ENCODE measurements around the gene C16orf96. TPM values are rescaled to one million over a fixed set of nuclear protein-coding genes. Genes with fewer than 3 reads are reported as not detected.
"Not testable (repeated sequence)": the region's sequence is repeated elsewhere in the genome, so short reads cannot be mapped to it uniquely, and the experiment has no call there.

C16orf96 gene
- total and polyA plus RNA-seq, 9 donors: 0.29 to 0.91 (median 0.53) TPM

DNA sequence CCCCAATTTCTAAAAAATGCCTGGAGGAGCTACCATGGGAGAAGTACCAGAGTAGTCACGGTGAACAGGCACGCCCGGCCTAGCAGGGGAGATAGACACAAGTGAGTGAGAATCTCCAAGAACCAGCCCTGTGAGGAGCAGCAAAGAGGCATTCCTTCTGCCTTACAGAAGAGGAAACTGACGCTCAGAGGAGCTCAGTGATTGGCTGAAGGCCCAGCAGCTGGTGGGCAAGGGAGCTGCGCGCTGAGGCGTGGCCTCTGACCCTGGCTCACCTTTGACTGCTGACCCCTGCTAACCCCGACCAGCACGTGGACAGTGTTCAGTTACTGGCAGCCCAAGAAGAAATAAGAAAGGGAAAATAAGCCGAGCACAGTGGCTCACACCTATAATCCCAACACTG lies 1.8 kb downstream of the C16orf96 start:
- H3K4me3 ChIP-seq (ENCODE audit: low read length): no peak overlapping the region
- H3K36me3 ChIP-seq (ENCODE audit: control insufficient read depth, insufficient read depth, low read length): no peaks in the 10 kb centered on the region
- no peak for DNase-seq
- WGBS (ENCODE audit: insufficient coverage): 58% methylated on average over 9 of the region's 10 CpGs
- no peaks in the 10 kb centered on the region for H3K27me3 ChIP-seq (ENCODE audit: control insufficient read depth, insufficient read depth, low read length)
- no peaks in the 10 kb centered on the region for H3K9me3 ChIP-seq (replicated peaks; ENCODE audit: control insufficient read depth, low read depth, low read length)
- peaks cover 7% of the 10 kb centered on the region for H3K4me1 ChIP-seq (ENCODE audit: control insufficient read depth, insufficient read depth, low read length)
- no peak overlapping the region for H3K27ac ChIP-seq (ENCODE audit: low read length)

DNA sequence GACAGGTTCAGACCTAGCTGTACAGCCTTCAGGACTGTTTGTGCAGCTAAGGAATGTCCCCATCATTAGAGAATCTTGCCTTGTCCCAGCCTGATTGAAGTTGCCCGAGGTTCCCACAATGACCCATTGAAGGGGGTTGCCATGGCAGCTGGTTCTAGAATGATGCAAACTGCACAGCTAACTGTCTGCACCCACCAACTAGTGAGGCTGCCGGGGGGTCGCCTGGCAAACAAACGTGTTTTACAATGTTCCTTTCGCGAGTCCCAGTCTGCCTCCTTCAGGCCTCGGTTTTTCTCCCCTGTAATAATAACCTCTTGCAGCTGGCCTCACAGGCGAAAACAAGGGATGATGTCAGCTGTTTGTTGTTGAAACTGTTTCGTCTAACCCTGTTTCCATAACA lies 5.5 kb downstream of the C16orf96 start:
- Histone ChIP-seq H3K36me3 (ENCODE audit: control insufficient read depth, insufficient read depth, low read length) (no peaks in the 10 kb centered on the region), H3K4me3 (ENCODE audit: low read length) (no peak overlapping the region), H3K9me3 (replicated peaks; ENCODE audit: control insufficient read depth, low read depth, low read length) (no peaks in the 10 kb centered on the region), H3K4me1 (ENCODE audit: control insufficient read depth, insufficient read depth, low read length) (peaks cover 4% of the 10 kb centered on the region), H3K27me3 (ENCODE audit: control insufficient read depth, insufficient read depth, low read length) (no peaks in the 10 kb centered on the region), H3K27ac (ENCODE audit: low read length) (no peak overlapping the region)
- DNase-seq: peak; percentile 50
- WGBS (ENCODE audit: insufficient coverage): 43% methylated on average over 1 of the region's 9 CpGs

DNA sequence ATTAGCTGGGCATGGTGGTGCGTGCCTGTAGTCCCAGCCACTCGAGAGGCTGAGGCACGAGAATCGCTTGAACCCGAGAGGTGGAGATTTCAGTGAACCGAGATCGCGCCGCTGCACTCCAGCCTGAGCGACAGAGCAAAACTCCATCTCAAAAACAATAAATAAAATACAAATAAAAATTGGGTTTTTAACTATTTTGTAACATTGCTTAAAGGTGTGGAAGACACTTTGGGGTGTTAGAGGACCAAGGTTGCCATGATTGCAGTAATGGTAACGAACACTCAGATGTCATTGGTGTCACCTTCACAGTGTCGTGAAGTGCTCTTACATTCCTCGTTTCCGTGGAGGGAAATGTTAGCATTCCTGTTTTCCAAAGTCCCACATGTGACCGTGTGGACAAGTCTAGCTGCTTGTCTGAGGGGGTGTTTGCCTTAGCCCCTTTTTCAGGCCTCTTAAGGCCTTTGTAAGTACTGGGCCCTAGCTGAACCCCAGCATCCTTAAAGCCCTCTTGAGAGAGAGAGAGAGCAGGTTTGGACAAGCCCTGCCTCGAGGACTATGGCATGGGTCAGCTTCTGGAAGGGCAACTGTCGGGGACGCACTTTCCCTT lies 8.6 kb downstream of the C16orf96 start:
- H3K27me3 ChIP-seq (ENCODE audit: control insufficient read depth, insufficient read depth, low read length): no peaks in the 10 kb centered on the region
- whole genome bisulfite sequencing (ENCODE audit: insufficient coverage): 77% methylated on average over 12 of the region's 18 CpGs

DNA sequence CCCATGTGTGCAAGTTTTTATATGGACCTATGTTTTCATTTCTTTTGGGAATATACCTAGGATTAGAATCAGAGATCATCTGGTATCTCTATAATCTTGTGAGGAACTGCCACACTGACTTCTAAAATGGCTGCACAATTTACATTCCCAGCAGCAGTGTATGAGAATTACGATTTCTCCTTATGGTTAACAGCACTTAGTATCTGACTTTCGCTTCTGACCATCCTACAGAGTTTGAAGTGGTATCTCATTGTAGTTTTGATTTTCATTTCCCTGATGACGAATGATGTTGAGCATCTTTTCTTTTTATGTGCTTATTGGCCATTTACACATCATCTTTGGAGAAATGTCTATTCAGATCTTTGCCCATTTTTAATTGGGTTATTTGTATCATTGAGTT lies 10.0 kb downstream of the C16orf96 start:
- no peaks in the 10 kb centered on the region for H3K27me3 ChIP-seq (ENCODE audit: control insufficient read depth, insufficient read depth, low read length)
- H3K9me3 ChIP-seq (replicated peaks; ENCODE audit: control insufficient read depth, low read depth, low read length): no peaks in the 10 kb centered on the region
- peaks cover 4% of the 10 kb centered on the region for H3K4me1 ChIP-seq (ENCODE audit: control insufficient read depth, insufficient read depth, low read length)
- no peak overlapping the region for H3K27ac ChIP-seq (ENCODE audit: low read length)
- H3K4me3 ChIP-seq (ENCODE audit: low read length): no peak overlapping the region
- H3K36me3 ChIP-seq (ENCODE audit: control insufficient read depth, insufficient read depth, low read length): no peaks in the 10 kb centered on the region
- WGBS (ENCODE audit: insufficient coverage): no CpG with 5 or more reads among the region's 3 CpGs
- no peak for DNase-seq

More for the DNA sequence above, 8.6 kb downstream of the C16orf96 start:
- Histone ChIP-seq H3K9me3 (replicated peaks; ENCODE audit: control insufficient read depth, low read depth, low read length) (no peaks in the 10 kb centered on the region), H3K27ac (ENCODE audit: low read length) (no peak overlapping the region), H3K4me3 (ENCODE audit: low read length) (no peak overlapping the region), H3K36me3 (ENCODE audit: control insufficient read depth, insufficient read depth, low read length) (no peaks in the 10 kb centered on the region), H3K4me1 (ENCODE audit: control insufficient read depth, insufficient read depth, low read length) (peaks cover 4% of the 10 kb centered on the region)
- DNase-seq: no peak

DNA sequence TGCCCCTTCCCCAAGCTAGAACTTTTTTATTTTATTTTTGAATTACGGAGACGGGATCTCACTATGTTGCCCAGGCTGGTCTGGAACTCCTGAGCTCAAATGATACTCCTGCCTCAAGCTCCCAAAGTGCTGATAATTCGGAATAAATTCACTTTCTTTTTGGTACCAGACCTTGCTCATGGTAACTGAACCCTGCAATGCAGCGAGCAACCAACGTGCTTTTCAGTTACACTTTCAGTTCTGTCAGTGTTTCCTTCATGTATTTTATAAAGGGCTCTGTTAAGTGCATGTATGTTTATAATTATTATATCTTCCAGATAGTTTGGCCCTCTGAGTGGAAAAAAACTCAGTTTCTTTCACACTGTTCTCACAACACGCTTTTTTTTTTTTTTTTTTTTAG lies 13.9 kb downstream of the C16orf96 start:
- 100% methylated on average over 3 of the region's 6 CpGs for WGBS (ENCODE audit: insufficient coverage)
- Histone ChIP-seq H3K27me3 (ENCODE audit: control insufficient read depth, insufficient read depth, low read length) (no peaks in the 10 kb centered on the region), H3K9me3 (replicated peaks; ENCODE audit: control insufficient read depth, low read depth, low read length) (no peaks in the 10 kb centered on the region), H3K36me3 (ENCODE audit: control insufficient read depth, insufficient read depth, low read length) (no peaks in the 10 kb centered on the region), H3K4me1 (ENCODE audit: control insufficient read depth, insufficient read depth, low read length) (peaks cover 7% of the 10 kb centered on the region), H3K4me3 (ENCODE audit: low read length) (no peak overlapping the region), H3K27ac (ENCODE audit: low read length) (no peak overlapping the region)
- DNase-seq: no peak

DNA sequence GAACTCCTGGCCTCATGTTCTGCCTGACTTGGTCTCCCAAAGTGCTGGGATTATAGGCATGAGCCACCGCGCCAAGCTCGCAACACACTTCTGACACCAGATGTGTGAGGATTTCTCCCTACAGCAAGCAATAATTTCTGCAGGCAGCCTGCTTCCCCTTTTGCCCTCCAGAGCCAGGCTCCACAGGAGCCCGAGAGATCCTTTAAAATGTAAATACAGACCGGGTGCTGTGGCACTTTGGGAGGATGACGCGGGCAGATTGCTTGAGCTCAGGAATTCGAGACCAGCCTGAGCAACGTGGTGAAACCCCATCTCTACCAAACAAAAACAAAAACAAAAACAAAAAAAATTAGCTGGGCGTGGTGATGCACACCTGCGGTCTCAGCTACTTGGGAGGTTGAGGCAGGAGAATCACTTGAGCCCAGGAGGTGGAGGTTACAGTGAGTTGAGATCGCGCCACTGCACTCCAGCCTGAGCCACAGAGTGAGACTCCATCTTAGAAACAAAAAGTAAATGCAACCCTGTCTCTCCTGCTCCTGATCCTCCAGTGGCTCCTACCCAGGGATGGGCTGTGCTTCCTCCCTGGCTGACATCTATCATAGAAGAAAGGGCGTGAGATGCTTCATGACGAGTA lies 14.7 kb downstream of the C16orf96 start:
- no peak for DNase-seq
- Histone ChIP-seq H3K27ac (ENCODE audit: low read length) (no peak overlapping the region), H3K4me3 (ENCODE audit: low read length) (no peak overlapping the region), H3K36me3 (ENCODE audit: control insufficient read depth, insufficient read depth, low read length) (no peaks in the 10 kb centered on the region), H3K4me1 (ENCODE audit: control insufficient read depth, insufficient read depth, low read length) (peaks cover 7% of the 10 kb centered on the region), H3K9me3 (replicated peaks; ENCODE audit: control insufficient read depth, low read depth, low read length) (no peaks in the 10 kb centered on the region), H3K27me3 (ENCODE audit: control insufficient read depth, insufficient read depth, low read length) (no peaks in the 10 kb centered on the region)
- WGBS (ENCODE audit: insufficient coverage): 50% methylated on average over 4 of the region's 15 CpGs

DNA sequence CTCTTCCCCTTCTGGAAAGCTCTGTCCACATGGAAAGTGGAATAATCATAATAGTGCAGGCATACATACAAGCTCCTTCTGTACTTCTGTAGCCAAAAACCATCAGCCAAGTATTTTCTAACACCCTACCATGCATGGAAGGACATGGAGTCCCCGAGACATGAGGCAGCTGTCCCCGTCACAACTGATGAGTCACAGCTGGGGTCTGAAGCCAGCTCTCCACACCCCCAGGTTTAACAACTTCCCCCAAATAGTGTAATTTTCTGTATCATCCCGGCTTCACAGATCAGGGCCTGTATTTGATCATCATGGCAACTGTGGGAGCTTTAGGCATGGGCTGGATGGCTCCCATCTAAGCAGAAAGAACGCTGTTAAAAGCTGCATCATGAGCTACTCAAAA lies 16.6 kb downstream of the C16orf96 start:
- H3K36me3 ChIP-seq (ENCODE audit: control insufficient read depth, insufficient read depth, low read length): no peaks in the 10 kb centered on the region
- peak; percentile 67 for DNase-seq
- 57% methylated on average over 4 of the region's 4 CpGs for WGBS (ENCODE audit: insufficient coverage)
- H3K9me3 ChIP-seq (replicated peaks; ENCODE audit: control insufficient read depth, low read depth, low read length): no peaks in the 10 kb centered on the region
- H3K4me3 ChIP-seq (ENCODE audit: low read length): no peak overlapping the region
- H3K4me1 ChIP-seq (ENCODE audit: control insufficient read depth, insufficient read depth, low read length): peaks cover 7% of the 10 kb centered on the region
- peak overlapping the region; percentile 55 for H3K27ac ChIP-seq (ENCODE audit: low read length)
- H3K27me3 ChIP-seq (ENCODE audit: control insufficient read depth, insufficient read depth, low read length): no peaks in the 10 kb centered on the region

DNA sequence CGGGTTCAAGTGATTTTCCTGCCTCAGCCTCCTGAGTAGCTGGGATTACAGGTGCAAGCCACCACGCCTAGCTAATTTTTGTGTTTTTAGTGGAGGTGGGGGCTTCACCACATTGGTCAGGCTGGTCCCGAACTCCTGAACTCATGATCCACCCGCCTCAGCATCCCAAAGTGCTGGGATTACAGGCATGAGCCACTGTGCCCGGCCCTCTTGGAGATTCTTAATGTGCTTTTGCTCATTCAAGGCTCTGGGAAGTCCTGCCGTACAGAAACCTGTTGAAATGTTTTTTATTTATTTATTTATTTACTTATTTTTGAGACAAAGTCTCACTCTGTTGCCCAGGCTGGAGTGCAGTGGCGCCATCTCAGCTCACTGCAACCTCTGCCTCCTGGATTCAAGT lies 17.8 kb downstream of the C16orf96 start:
- H3K27me3 ChIP-seq (ENCODE audit: control insufficient read depth, insufficient read depth, low read length); H3K36me3 ChIP-seq (ENCODE audit: control insufficient read depth, insufficient read depth, low read length): not testable (repeated sequence)
- 100% methylated on average over 1 of the region's 7 CpGs for WGBS (ENCODE audit: insufficient coverage)

DNA sequence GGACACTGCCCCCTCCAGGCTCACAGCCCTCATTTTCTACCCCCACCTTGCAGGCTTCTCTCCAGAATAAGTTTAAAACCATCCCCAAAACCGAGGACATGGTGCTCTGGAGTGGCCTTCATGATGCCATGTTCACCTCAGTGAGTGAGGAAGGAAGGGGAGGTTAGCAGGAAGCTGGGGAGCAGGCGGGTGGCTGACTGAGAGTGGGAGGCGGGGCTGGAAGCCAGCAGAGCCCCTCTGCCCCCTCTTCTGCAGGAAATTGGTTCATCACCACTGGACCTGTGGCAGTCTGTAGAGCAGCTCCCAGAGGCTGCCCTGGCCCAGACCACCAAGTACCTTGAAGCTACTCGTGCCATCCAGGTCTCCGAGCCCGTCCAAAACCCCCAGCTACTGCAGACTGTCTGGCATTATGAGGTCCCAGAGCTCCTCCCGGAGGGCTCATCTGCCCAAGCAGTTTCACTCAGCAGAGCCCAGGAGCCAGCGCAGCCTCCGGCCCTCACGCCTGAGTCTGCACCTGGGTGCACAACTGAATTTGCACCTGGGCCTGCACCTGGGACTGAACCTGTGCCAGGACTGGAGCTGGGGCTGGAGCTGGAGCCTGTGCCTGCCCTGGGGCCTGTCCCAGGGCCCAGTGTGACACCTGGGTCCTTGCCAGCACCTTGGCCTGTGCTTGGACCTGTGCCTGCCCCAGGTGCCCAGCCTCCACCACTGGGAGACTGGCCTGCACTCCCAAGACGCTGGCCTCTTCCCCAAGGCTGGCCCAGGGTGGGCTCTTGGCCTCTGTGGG lies 19.0 kb downstream of the C16orf96 start:
- no peaks in the 10 kb centered on the region for H3K9me3 ChIP-seq (replicated peaks; ENCODE audit: control insufficient read depth, low read depth, low read length)
- no peak for DNase-seq
- H3K27ac ChIP-seq (ENCODE audit: low read length): no peak overlapping the region
- H3K27me3 ChIP-seq (ENCODE audit: control insufficient read depth, insufficient read depth, low read length): no peaks in the 10 kb centered on the region
- 57% methylated on average over 8 of the region's 11 CpGs for WGBS (ENCODE audit: insufficient coverage)
- H3K4me1 ChIP-seq (ENCODE audit: control insufficient read depth, insufficient read depth, low read length): peaks cover 7% of the 10 kb centered on the region
- no peaks in the 10 kb centered on the region for H3K36me3 ChIP-seq (ENCODE audit: control insufficient read depth, insufficient read depth, low read length)
- H3K4me3 ChIP-seq (ENCODE audit: low read length): no peak overlapping the region

More for the DNA sequence above, 17.8 kb downstream of the C16orf96 start:
- not testable (repeated sequence) for H3K4me1 ChIP-seq (ENCODE audit: control insufficient read depth, insufficient read depth, low read length); H3K27ac ChIP-seq (ENCODE audit: low read length); DNase-seq; H3K4me3 ChIP-seq (ENCODE audit: low read length); H3K9me3 ChIP-seq (replicated peaks; ENCODE audit: control insufficient read depth, low read depth, low read length)

DNA sequence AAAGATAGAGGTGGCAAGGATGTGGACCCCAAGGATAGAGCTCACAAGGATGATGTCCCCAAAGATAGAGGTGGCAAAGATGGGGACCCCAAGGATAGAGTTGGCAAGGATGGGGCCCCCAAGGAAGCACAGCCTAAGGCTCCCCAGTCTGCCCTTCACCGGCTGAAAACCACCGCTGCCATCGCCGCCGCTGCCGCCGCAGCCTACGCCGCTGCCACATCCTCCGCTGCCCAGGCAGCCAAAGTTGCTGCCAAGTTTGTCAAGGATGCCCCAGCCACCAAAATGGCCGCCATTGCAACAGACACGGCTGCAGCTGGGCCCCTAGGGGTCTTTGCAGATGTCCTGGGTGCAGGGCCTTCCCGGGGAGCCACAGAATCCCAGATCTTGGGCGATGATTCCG lies 19.9 kb downstream of the C16orf96 start:
- DNase-seq: no peak
- H3K9me3 ChIP-seq (replicated peaks; ENCODE audit: control insufficient read depth, low read depth, low read length): no peaks in the 10 kb centered on the region
- no peaks in the 10 kb centered on the region for H3K27me3 ChIP-seq (ENCODE audit: control insufficient read depth, insufficient read depth, low read length)
- 92% methylated on average over 14 of the region's 15 CpGs for WGBS (ENCODE audit: insufficient coverage)
- peaks cover 7% of the 10 kb centered on the region for H3K4me1 ChIP-seq (ENCODE audit: control insufficient read depth, insufficient read depth, low read length)
- H3K27ac ChIP-seq (ENCODE audit: low read length): no peak overlapping the region
- H3K4me3 ChIP-seq (ENCODE audit: low read length): no peak overlapping the region
- no peaks in the 10 kb centered on the region for H3K36me3 ChIP-seq (ENCODE audit: control insufficient read depth, insufficient read depth, low read length)

All from muscle of leg (tissue), 11 donors.